Mucosa of descending colon (tissue), 3 donors: ENCODE data around the gene GPR31. TPM values are rescaled to one million over a fixed set of nuclear protein-coding genes. Genes with fewer than 3 reads are reported as not detected.
A peak's percentile ranks its signal among the peaks of the same experiment; 100 is the strongest.

ENCODE experiments used
- ATAC-seq: fragments of 200-7000 bp; cut with Tn5 transposase; one replicate; pipeline ENCODE4 v1.9.1; 2020; ENCODE audit warnings: mild to moderate bottlenecking, moderate library complexity
- DNase-seq, 3 donors: peaks; one replicate each; pipeline ENCODE4 v3.0.0-alpha.2; 2020
- H3K36me3 ChIP-seq: fragments of 200-600 bp; one replicate; pipeline ENCODE4 v1.8.0; 2021; ENCODE audit warnings: low read depth, mild to moderate bottlenecking
- H3K4me1 ChIP-seq: fragments of 200-600 bp; one replicate; pipeline ENCODE4 v1.8.0; 2021; ENCODE audit warnings: low read depth, mild to moderate bottlenecking
- H3K4me3 ChIP-seq: fragments of 200-600 bp; one replicate; pipeline ENCODE4 v1.8.0; 2021; ENCODE audit warnings: mild to moderate bottlenecking
- H3K9me3 ChIP-seq: fragments of 200-600 bp; one replicate; pipeline ENCODE4 v1.8.0; 2021; ENCODE audit warnings: mild to moderate bottlenecking
- CTCF ChIP-seq: fragments of 200-600 bp; IDR thresholded peaks from one replicate; pipeline ENCODE4 v1.8.0; 2022; ENCODE audit warnings: antibody characterized with exemption, mild to moderate bottlenecking
- intact Hi-C, 2 donors: fragments of 100-400 bp; cut with DNase I in 1 of 2; cut with micrococcal nuclease in 1 of 2; formaldehyde crosslinking; loops; one replicate each; pipeline versions ENCODE4 v1.11.0 to v1.11.1; 2022; cut with DNase I, micrococcal nuclease
- total RNA-seq, 3 donors: library from RNA; stranded (reverse); fragmentation: NEBNext Ultra II Directional in 2 of 3; extraction: Animal tissue kit (Norgen Biotek cat#: 25700) in 2 of 3; gene quantifications; one replicate each; pipeline versions ENCODE4 v1.2.1 to v1.2.4, GENCODE V29; 2021 to 2023
- donor health status: DM: no; HTN: no; CAD: no; lungs with moderate emphysema.
- donor health status: DM: no; HTN: no; CAD: no.
- donor health status: DM: no; HTN: yes; CAD: no.

GPR31 gene
- total RNA-seq, 3 donors from 2014 or later, result not detected

- H3K36me3 ChIP-seq, result no peaks in the 10 kb centered on the region
- no peak overlapping the region for H3K4me3 ChIP-seq
- ATAC-seq (no peak), DNase-seq (no peak)
- H3K9me3 ChIP-seq, result no peaks in the 10 kb centered on the region
- intact Hi-C loops, result no loop called here
- TF ChIP-seq CTCF, result no peak
- H3K4me1 ChIP-seq, result no peaks in the 10 kb centered on the region
Measured at GRCh38 chr6:167157414-167157813, 366 bp downstream of the GPR31 start.

- Histone ChIP-seq H3K36me3 (no peaks in the 10 kb centered on the region), H3K9me3 (no peaks in the 10 kb centered on the region), H3K4me3 (no peak overlapping the region), H3K4me1 (no peaks in the 10 kb centered on the region)
- intact Hi-C loops, result no loop called here
- no peak for DNase-seq
- no peak for TF ChIP-seq CTCF
- no peak for ATAC-seq
Measured at GRCh38 chr6:167154895-167155294, 2.9 kb downstream of the GPR31 start.

GRCh38 chr6:167154291-167154690, 3.5 kb downstream of the GPR31 start:
- no peaks in the 10 kb centered on the region for H3K9me3 ChIP-seq
- no peaks in the 10 kb centered on the region for H3K4me1 ChIP-seq
- no peak overlapping the region for H3K4me3 ChIP-seq
- ATAC-seq, result no peak
- DNase-seq, result no peak
- no peak for TF ChIP-seq CTCF
- no peaks in the 10 kb centered on the region for H3K36me3 ChIP-seq
- intact Hi-C loops, result no loop called here

- Histone ChIP-seq H3K9me3 (no peaks in the 10 kb centered on the region), H3K4me3 (no peak overlapping the region), H3K36me3 (no peaks in the 10 kb centered on the region), H3K4me1 (no peaks in the 10 kb centered on the region)
- ATAC-seq (peak; percentile 46), DNase-seq (peak in 1 of 3 donors; percentile 21)
- no peak for TF ChIP-seq CTCF
- intact Hi-C loops, result no loop called here
Measured at GRCh38 chr6:167153521-167153959, 4.2 kb downstream of the GPR31 start.

- no peak for DNase-seq
- Histone ChIP-seq H3K4me3 (no peak overlapping the region), H3K36me3 (no peaks in the 10 kb centered on the region), H3K4me1 (no peaks in the 10 kb centered on the region), H3K9me3 (no peaks in the 10 kb centered on the region)
- no peak for TF ChIP-seq CTCF
- intact Hi-C loops, result no loop called here
- peak; percentile 28 for ATAC-seq
Measured at GRCh38 chr6:167152862-167153261, 4.9 kb downstream of the GPR31 start.

GRCh38 chr6:167151648-167152047, 6.1 kb downstream of the GPR31 start:
- Histone ChIP-seq H3K36me3 (no peaks in the 10 kb centered on the region), H3K4me1 (no peaks in the 10 kb centered on the region), H3K9me3 (no peaks in the 10 kb centered on the region), H3K4me3 (no peak overlapping the region)
- intact Hi-C loops, result no loop called here
- no peak for DNase-seq
- ATAC-seq, result no peak
- TF ChIP-seq CTCF, result no peak
